GM19395 (cell line): ENCODE measurements around the gene C6orf141.
"Not testable (repeated sequence)": the region's sequence is repeated elsewhere in the genome, so short reads cannot be mapped to it uniquely, and the experiment has no call there.

ENCODE experiments used
- ATAC-seq: cut with Tn5 transposase; IDR thresholded peaks from one replicate; pipeline ENCODE4 v1.9.1; 2021; ENCODE audit warnings: mild to moderate bottlenecking, moderate library complexity; ENCODE audit not compliant: unreplicated experiment

Gene C6orf141

DNA sequence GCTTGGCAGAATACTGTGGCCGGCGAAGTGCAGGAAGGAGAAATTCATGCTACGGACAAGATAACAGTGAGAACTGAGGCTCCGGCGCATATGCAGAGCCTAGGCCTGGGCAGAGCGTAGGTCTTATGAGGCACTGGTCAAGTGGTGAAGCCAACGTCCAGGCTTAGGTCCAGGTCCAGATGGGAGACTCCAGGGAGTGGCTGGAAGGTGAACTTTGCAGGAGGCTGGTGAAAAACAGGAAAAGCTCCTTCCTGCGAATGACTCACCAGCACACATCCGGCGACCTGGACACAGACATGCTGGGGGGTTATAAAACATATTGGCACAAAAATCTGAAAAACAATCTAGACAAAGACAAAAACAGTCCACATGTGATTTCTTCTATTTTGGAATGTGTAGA, 15.4 kb downstream of the C6orf141 start:
- no peak for ATAC-seq

DNA sequence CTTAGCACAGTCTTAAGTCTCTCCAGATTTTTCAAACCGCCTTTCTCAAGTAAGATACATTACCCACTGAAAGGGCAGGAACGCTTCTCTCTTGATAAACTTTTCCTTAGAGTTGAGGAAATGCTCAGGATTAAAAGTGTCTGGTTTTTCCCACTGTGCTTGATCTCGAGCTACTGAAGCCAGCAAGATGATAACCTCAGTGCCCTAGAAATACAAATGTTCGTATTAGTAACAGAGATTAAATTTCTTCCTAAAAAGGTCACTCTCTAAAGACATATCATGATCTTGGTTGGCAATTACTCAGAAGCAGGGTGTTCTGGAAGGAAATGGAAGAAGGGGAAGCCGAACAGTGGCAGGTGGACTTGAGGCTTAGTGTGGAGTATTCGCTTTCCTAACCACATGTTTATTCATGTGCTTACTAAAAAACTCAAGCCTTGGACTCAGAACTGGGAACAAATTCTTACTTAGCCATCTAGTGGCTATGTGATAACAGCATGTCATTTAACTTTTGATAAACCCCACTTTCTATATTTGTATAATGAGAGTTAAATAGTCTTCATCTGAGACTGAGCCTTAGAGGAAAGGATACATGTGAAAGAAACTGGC, 20.1 kb downstream of the C6orf141 start:
- ATAC-seq, result no peak

DNA sequence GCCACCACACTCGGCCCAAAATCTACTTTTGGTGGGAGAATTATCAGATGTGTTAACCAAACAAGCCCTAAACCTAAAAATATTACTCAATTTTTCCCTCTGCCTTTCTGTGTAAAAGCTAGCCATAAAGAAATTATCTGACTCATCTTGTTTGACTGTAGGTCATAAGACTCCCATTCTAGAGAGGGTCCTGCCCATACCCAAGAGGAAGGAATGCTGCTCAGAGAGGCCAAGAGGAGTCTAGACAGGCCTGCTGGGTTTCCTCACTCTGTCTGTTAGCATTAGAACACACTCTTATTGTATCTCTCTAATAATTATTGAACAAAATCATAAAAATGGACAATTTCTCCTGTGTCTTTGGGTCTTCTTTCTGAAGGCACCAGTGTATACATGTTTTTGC, 26.1 kb downstream of the C6orf141 start:
- no peak for ATAC-seq

- ATAC-seq, result no peak
These were observed 29.2 kb downstream of the C6orf141 start for GRCh38 chr6:49579649-49580048.

DNA sequence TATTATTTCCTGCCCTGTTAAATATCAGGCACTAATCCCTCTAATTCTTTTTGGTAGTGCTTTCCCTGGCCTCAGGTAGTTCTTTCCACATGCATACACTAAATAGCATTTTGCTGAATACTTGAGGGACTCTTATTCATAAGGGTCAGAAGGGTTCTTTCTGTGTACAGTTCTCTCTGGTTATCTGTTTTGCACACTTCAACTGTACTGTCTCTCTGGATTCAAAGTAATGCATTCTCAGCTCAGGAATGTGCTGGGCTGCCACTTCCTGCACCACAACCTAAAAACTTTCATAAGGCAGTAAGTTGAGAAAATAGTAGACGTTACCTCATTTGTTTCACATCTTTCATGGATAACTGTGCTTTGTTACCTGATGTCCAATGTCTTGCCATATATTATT, 32.1 kb downstream of the C6orf141 start:
- no peak for ATAC-seq

GRCh38 chr6:49587262-49587661, 36.8 kb downstream of the C6orf141 start:
- ATAC-seq, result not testable (repeated sequence)
